ENCODE data around the gene MAN1B1. TPM values are rescaled to one million over a fixed set of nuclear protein-coding genes. Genes with fewer than 3 reads are reported as not detected.

Gene MAN1B1
- total RNA-seq, 2 donors from 2014 or later = 67.4 to 107 TPM

DNA sequence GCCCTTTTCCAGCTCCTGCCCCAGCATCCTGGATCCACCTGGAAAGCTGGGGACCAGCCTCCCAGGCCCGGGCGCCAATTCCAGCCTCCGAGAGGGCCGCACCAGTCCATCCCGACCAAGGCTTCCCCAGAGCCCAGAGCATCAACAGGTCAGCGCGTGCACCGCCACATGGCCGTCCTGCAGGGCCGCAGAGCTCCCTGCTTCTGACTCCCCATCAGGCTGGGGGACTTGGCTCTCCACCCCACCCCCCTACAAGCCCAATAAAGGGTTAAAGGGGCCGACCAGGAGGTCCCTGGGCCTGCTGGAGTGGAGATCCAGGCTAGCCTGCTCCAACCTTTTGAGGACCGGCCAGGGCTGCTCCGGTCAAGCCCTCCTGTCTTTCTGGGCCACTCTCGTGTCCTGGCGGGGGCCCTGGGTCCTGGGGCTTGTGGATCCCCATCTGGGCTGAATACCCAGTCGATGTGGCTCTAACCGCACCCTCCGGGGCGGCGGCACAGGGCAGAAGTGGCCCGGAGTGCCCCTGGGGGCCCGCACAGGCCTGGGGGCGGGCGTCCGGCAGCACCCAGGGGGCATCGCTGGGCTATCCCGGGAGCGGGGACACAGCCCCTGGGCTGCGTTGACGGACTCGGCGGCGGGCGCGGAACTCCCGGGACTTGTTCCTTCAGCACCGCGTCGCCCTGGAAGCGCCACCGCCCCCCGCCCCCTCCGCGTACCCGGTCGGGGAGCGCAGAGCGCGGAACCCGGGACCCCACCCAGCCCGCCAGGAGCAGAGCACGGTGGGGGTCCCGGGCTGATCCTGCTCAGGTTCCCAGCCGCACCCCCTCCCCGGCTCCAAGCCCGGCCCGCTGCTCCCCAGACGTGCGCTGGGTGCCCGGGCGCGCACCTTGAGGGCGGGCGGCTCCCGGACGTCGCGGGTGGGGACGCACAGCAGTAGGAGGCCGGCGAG is 33.5 kb upstream of the MAN1B1 start:
- peak overlapping the region; percentile 43 to 58 for H3K4me3 ChIP-seq
- 30% methylated on average over 35 of the region's 71 CpGs for WGBS
- no peak for TF ChIP-seq POLR2A (IDR thresholded peaks at IDR 0.05)
- TF ChIP-seq, protein P1, sequence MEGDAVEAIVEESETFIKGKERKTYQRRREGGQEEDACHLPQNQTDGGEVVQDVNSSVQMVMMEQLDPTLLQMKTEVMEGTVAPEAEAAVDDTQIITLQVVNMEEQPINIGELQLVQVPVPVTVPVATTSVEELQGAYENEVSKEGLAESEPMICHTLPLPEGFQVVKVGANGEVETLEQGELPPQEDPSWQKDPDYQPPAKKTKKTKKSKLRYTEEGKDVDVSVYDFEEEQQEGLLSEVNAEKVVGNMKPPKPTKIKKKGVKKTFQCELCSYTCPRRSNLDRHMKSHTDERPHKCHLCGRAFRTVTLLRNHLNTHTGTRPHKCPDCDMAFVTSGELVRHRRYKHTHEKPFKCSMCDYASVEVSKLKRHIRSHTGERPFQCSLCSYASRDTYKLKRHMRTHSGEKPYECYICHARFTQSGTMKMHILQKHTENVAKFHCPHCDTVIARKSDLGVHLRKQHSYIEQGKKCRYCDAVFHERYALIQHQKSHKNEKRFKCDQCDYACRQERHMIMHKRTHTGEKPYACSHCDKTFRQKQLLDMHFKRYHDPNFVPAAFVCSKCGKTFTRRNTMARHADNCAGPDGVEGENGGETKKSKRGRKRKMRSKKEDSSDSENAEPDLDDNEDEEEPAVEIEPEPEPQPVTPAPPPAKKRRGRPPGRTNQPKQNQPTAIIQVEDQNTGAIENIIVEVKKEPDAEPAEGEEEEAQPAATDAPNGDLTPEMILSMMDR (IDR thresholded peaks at IDR 0.05) = no peak
- no peak for DNase-seq (ENCODE audit: low spot score)
- intact Hi-C loops (cut with DNase I) = no loop called here
- H3K4me1 ChIP-seq (replicated peaks) = peaks cover 43% of the 10 kb centered on the region
- no peaks in the 10 kb centered on the region for H3K36me3 ChIP-seq
- H3K9me3 ChIP-seq = no peaks in the 10 kb centered on the region
- peak overlapping the region; percentile 31 to 76 for H3K27ac ChIP-seq
- no peaks in the 10 kb centered on the region for H3K27me3 ChIP-seq (replicated peaks; ENCODE audit: insufficient read depth)

DNA sequence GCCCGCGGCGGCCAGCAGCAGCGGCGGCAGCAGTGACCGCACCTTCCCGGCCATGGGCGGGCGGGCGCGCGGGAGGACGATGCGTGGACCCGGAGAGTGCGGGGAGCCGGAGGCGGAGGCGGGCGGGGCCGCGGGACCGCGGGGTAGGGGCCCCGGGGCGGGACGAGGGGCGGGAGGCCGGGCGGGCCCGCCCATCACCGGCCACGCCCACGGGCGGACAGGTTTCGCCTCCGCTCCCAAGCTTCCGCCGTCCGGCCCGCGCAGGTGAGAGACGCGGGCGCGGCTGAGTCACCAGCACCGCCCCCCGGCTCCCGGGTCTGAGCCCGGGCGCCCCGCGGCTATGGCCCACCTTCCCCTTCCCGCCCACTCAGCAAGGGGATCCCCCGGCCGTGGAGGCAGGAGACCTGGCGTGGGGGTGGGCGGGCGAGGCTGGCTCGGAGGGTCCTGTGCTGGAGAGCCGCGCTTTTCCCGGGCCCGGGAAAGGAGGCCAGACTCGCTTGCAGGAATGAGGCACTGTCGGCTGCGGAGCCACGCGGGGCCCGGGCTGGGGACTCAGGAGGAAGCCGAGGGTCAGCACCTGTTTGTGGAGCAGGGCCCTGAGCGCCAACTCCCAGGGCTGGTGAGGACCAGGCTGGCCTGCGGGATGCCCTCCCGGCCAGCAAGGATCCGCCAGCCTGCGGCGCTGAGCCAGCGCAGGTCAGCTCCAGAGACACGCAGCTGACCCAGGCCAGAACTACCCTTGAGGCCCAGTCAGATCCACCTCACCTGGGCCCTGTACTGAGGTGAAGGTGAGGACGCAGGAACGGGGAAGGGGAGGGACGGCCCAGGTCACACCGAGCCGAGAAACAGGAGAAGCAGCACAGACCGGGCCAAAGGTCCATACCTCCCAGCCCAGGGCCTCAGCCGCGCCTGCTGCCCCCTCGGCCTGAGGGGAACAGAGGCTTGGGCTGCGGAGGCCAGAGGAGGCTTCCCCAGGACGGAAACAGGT is 32.5 kb upstream of the MAN1B1 start, which contains the start of gene ENTPD2:
ENTPD2 (minus strand) TSS at position 118 of the 988 bp plus-strand sequence; CDS start at position 54, 64 bp downstream.
- H3K4me1 ChIP-seq (replicated peaks) = peaks cover 36% of the 10 kb centered on the region
- peak; percentile 43 for TF ChIP-seq POLR2A (IDR thresholded peaks at IDR 0.05)
- TF ChIP-seq, protein P1 (IDR thresholded peaks at IDR 0.05) = no peak
- TF ChIP-seq POLR2AphosphoS5 (IDR thresholded peaks at IDR 0.05) = peak; percentile 39
- intact Hi-C loops (cut with DNase I) = no loop called here
- peak within 1 kb of the TSS; percentile 43 to 76 for H3K27ac ChIP-seq
- WGBS = 51% methylated on average over 32 of the region's 90 CpGs
- peak within 1 kb of the TSS; percentile 43 to 58 for H3K4me3 ChIP-seq
- DNase-seq (ENCODE audit: low spot score) = peak; percentile 82
- H3K36me3 ChIP-seq = no peaks in the 10 kb centered on the region
- H3K27me3 ChIP-seq (replicated peaks; ENCODE audit: insufficient read depth) = no peaks in the 10 kb centered on the region
- no peaks in the 10 kb centered on the region for H3K9me3 ChIP-seq

DNA sequence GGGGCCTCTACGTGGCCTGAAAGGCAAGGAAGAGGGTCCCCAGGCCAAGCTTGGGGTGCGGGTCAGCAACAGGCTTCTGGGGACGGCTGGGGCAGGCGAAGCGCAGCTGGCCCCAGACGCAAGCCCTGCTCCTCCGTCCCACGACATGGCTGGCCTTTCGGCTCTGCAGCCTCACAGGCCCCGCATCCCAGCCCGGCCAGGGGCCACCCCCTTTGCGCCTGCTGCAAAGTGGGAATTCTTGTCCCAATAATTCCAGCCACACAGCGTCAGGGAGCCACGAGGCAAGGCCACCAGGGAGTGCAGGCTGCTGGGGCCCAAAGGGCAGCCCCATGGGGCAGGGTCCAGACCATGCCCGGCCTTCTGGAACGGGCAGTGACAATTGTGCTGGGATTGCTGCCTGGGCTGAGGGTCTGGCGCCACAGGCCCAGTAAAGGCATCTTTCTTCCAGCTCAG is 31.8 kb upstream of the MAN1B1 start:
- H3K27ac ChIP-seq = peak overlapping the region; percentile 14 to 46
- 74% methylated on average over 16 of the region's 17 CpGs for WGBS
- H3K4me1 ChIP-seq (replicated peaks) = peaks cover 31% of the 10 kb centered on the region

More for the DNA sequence above, 31.8 kb upstream of the MAN1B1 start:
- no peaks in the 10 kb centered on the region for H3K27me3 ChIP-seq (replicated peaks; ENCODE audit: insufficient read depth)
- TF ChIP-seq, protein P1 (IDR thresholded peaks at IDR 0.05) = no peak
- TF ChIP-seq POLR2A (IDR thresholded peaks at IDR 0.05) = no peak
- no peak for TF ChIP-seq POLR2AphosphoS5 (IDR thresholded peaks at IDR 0.05)
- no peaks in the 10 kb centered on the region for H3K36me3 ChIP-seq
- H3K4me3 ChIP-seq = no peak overlapping the region
- no peaks in the 10 kb centered on the region for H3K9me3 ChIP-seq
- DNase-seq (ENCODE audit: low spot score) = no peak
- intact Hi-C loops (cut with DNase I) = no loop called here

Measured in prostate gland (tissue), 2 donors.